Lung microvascular endothelial cell (primary cell): ENCODE results near the gene SMC1B. TPM values are rescaled to one million over a fixed set of nuclear protein-coding genes. Genes with fewer than 3 reads are reported as not detected.

Source experiments
- DNase-seq, 2 donors: peaks; one replicate each; pipeline versions ENCODE4 v3.0.0 to v3.0.0-alpha.2; 2010; ENCODE audit warnings: low read depth in 2 of 2
- total RNA-seq: library from RNA; depleted of rRNA; stranded (reverse); fragments of >200 nt; gene quantifications from 2 replicates; pipeline ENCODE4 v1.2.1, GENCODE V29; 2014

The SMC1B gene
- total RNA-seq, 1 donor from 2014 or later: not detected

DNA sequence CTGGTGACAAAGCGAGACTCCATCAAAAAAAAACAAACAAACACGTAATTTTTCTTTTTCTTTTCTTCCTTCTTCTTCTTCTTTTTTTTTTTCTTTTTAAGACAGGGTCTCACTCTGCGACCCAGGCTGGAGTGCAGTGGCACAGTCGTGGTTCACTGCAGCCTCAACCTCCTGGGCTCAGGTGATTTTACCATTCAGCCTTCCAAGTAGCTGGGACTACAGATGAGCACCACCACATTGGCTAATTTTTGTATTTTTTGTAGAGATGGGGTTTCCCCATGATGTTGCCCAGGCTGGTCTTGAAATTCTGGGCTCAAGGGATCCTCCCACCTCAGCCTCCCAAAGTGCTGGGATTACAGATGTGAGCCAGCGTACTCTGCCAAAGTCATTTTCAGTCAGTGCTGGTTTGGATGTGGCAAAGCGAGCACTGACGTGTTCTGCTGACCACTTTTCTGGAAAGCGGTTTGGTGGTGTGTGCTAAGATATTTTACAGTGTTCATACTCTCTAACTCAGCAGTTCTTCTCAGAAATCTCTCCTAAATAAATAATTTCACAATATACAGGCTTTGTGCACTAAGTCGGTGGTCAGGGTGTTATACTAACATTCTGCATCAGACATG lies 92.9 kb downstream of the SMC1B start:
- no peak for DNase-seq

DNA sequence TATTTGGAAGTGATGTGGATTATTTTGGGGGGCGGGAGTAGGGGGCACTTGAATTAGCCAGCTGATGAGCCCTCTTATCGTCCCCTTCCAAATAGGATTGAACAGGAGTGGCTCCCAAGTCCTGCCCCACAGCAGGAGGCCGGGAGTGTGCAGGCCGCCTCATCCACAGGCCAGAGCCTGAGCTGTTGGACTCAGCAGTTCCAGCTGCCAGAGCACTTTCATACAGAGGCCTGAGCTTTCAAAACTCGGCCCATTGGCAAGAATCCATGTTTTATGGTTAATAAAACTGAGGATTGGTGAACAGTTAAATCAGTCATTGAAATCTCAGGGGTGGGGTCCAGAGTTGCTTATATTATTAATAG lies 94.1 kb downstream of the SMC1B start:
- peak in 1 of 2 donors; percentile 45 for DNase-seq

DNA sequence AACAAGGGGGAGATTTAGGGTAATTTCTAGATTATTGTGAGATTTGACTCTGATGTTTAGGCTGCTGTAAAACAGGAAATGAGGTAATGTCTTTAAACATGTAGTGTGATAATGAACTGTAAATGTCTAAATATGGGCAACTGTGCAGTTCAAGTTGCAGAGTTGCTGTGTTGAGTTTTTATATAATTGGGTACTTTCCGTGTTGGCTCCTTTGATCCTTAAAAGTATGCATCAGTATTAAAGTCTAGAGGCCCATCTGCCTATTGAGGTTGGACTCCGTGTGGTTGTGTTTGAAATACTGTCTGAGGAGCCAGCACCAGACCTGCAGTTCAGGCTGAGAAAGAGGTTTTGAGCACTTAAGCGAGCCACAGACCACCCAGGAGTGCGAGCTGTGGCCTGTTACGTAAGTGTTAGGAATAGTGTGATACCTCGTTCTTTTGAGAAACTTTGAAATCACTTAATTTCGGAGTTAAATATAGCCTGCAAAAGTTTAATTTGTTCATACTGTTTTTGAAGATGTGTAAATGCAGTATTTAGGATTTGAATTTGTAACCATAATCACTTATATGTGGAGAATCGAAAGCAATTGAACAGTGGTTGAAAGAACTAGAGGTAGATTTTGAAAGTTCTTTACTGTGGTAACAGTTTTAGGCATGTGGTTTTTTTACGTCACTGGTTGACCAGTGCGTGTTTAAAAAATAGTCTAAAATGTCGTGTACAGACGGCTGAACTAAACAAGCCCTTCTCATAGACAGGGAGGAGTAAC lies 94.7 kb downstream of the SMC1B start:
- peak; percentile 47 to 74 for DNase-seq

DNA sequence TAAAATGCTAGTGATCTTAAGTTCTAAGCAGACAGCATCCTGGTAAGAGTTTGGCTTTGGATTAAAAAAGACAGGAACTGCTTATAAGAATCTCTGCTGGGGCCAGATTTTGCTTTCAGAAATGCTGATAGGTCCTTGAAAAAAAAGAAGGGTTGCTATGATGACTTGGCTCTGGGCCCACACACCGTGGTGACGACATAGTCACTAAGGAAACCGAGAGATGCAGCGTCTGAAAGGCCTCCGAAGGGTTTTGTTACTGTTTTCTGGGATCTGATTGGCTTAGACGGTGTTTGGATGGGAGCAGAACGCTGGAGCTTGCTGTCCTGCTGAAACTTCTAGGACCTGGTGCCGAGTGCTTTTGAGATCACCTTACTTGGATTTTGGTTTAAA lies 95.2 kb downstream of the SMC1B start:
- DNase-seq: peak; percentile 87 to 96

DNA sequence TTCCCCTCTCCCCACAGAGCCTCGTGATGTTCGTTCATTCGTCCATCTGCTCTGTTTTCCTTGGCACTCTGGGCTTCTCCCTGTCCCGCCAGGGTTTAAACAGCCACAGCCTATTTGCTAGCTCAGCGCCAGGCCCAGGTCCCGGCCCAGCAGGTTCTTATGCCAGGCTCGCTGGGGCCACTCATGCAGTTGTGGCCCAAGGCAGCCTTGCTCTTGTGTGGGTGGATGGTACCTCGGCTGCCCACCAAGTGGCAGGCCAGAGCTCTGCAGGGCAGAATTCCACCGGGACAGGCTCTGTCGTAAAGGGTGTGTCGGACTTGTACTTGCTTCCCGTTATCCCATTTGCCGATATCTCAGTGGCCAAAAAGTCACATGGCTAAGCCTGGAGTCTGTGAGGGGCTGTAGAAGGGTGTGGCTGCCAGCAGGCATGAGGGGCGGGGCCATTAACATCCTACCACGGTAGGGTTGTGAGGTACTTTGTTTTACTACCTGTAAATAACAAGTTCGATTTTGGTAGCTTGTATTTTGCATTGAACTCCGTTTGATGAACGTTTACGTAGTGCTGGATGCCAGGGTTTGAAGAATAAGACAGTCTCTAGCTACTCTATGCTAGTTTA lies 95.7 kb downstream of the SMC1B start:
- peak; percentile 86 to 89 for DNase-seq

DNA sequence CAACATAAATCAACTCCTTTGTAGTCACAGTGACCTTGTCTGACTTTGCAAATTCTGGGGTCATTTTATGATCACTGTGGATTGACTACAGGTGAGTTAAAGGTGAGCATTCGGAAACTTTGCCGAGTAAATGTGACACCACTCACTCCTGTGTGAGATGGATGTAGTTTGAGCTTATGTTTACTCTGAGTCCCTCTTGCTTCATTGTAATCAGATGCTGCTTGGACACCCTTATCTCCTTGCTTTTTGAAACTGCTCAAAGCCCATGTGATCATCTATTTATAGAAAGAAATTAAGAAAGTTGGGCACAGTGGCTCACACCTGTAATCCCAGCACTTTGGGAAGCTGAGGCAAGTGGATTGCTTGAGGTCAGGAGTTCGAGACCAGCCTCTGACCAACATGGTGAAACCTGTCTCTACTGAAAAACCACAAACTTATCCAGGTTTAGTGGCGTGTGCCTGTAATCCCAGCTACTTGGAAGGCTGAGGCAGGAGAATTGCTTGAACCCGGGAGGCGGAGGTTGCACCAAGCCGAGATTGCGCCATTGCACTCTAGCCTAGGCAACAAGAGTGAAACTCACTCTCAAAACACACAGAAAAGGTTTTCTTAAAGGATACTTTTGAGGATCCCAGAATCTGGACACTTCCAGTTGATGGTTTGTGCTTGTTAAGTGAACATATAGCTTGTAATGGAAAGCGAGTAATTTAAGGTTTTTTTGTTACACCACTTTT lies 96.4 kb downstream of the SMC1B start:
- no peak for DNase-seq

DNA sequence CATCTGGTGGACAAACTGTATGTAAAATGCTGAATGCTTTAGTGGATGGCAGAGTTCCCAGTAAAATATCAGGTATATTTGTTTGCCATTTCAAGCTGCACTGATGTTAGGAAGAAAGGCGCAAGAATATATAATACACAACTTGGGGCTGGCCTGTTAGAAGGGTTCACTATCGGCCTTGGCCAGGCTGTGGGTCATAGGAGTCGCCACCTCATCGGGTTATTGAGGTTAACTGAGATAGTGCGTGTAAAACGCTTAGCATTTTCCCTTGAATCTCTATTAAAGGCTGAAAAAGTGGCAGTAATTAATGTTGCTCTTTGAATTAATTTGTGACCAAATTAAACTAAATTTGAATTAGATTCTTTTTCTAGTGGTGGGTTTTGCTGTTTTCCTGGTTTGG lies 98.6 kb downstream of the SMC1B start:
- no peak for DNase-seq

DNA sequence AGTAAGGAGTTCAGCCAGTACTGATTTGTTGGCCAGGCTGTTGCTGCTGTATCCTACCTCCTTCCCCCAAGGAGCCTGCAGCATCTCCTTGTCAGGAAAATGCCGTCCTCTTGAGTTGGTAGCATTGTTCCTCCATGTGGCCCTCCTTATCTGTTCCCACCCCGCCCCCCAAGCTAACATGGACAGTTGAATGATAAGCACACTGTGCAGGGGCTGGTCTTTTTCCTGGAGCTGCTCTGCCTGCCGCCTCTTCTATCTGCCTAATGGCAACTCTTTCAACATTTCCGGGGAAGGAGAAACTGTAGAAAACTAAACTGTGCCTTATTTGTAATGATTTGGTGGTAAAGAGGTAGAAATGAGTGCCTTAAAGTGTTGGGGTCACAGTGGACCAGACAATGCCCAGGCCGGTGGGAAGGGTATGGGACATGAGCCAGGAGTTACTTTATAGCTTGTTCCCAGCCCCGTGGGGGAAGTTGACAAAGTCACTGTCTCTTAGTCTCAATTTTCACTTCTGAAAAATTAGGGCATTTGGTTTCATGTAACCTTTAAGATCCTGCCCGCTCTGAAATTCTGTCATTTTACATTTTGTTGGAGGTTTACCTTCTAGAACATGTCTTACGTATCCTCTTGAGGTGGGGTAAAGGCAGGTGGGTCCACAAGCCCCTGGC lies 99.2 kb downstream of the SMC1B start:
- DNase-seq: peak in 1 of 2 donors; percentile 27

DNA sequence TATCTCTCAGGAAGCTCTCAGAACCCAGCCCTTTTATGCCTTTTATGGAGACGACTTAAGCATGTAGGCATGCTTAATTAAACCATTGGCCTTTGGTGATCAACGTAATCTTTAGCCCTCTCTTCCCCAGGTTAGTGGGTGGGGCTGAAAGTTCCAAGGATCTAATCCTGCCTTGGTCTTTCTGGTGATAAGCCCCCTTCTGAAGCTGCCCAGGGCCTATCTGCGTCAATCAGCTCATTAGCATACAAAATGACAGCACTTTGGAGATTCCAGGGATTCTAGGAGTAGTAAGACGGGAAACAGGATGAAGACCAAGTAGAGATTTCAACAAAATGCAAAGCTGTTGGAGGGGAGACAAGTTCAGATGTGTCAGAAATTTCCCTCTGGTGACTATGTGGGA lies 100.5 kb downstream of the SMC1B start:
- no peak for DNase-seq

DNA sequence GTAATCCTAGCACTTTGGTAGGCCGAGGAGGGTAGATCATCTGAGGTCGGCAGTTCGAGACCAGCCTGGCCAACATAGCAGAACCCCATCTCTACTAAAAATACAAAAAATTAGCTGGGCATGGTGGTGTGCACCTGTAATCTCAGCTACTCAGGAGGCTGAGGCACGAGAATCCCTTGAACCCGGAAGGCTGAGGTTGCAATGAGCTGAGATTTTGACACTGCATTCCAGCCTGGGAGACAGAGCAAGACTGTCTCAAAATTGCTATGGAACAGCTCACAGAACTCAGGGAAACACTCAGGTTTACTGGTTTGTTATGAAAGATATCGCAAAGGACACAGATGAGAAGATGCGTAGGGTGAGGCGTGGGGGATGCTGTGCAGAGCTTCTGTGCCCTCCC lies 101.0 kb downstream of the SMC1B start:
- DNase-seq: no peak

DNA sequence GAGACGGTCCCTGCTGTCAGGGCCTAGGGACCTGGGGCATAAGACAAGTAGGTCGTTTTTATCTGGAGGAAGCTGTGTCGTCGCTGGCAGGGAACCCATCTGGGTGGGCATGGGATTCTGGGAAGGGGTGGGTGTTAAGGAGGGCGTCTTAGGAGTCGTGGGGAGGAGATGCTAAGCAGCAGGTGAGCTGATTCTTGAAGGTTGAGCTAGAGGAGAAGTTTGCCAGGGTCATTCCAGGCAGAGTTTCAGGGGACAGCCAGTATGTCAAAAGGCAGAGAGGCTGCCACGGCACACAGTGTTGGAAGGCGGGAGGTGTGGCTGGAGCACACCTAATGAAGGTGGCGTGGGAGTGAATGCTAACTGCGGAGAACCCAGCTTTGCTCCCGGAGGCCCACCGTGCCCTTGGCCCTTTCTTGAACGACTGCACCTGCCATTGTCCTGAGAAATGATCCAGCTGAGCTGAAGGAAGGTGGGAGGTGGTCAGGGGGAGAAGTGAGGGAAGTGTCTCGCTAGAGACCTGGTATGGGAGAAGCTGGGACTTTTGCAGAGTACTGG lies 102.3 kb downstream of the SMC1B start:
- no peak for DNase-seq

DNA sequence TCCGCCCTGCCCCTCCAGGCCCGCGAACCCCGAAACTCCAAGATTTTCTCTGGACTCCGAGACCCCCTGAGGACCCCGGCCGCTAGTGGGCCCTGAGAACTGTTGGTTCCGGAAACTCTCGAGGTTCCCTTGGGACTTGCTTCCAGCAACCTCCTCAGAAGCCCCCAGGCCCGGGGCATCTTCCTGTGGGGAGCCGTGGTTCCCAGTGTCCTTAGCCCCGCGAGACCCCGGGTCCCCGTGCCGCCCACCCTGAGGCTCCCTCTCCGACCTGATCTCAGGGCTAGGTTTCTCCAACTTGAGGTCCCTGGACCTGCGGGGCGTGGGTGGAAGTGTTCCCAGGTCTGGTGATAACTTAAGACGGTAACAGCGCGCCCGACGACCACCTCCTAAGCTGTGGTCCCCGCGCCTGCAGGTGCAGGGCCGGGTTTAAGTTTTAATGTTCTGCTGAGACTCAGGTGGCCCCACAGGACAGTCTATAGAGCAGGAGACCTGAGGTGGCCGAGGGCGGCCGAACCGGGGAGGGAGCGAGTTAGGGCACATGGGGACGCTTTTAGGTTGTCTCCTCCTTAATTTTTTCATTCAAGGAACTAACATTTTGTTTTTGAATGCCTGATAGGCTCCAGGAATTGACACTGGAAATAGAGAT lies 102.9 kb downstream of the SMC1B start:
- no peak for DNase-seq

DNA sequence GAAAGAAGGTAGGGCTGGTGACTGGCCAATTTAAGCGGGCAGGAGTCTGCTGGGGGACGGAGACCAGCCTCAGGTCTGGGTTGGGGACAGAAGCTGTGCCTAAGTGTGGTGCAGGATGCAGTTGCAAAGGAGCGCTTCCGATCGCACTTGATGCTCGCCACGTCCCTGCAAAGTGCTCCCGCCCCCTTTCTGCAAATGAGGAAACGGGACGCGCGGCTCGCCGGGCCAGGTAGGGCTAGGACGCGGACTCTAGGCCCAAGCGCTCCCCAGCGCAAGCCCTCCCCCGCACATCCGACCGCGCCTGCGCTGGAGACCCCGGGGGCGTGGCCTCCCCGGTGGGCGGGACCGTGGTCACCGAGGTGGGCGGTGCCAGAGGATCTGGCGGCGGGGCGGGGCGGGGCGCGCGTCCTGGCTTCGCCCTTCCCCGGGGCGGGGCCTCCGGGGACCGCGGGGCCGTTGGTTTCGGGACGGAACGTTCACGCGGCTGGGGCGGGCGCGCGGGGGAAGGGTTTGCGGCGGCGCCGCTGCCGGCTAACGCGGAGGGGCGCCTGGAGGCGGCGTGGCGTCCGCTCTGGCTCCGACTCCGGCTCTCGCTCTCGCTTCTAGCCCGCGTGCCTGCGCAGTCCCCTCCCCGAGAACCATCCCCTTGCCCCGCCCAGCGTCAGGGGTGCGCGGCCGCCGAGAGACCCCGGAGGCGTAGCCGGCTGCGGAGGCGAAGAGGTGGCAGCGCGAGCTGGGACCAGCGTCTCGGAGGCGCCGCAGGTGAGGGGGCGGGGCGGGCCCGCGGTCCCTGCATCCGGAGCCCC lies 103.8 kb downstream of the SMC1B start, which contains the start of gene FAM118A:
FAM118A (plus strand) TSS at position 513 of the 806 bp plus-strand sequence. CDS start 12,446 bp downstream, outside the sequence.
- peak; percentile 92 to 95 for DNase-seq

DNA sequence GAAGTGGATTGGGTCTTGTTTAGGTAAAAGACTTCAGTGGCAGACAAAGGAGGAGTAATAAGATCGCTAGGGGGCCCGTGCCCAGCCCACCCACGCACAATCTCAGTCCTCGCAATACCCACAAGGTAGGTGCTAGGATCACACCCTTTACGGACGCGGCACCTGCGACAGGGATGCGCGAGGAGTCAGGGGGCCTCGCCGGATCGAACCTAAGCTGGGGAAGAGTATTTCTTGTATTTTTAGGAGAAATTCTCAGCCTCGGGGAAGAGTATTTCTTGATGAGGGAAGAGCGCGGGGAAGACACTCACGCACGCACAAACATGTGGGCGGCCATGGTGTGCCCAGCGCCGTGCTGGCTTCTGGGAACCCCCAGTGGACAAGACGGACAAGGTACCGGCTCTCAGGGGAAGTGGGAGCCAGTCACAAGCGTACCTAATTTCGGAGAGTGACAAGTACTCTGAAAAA lies 104.4 kb downstream of the SMC1B start:
- no peak for DNase-seq

DNA sequence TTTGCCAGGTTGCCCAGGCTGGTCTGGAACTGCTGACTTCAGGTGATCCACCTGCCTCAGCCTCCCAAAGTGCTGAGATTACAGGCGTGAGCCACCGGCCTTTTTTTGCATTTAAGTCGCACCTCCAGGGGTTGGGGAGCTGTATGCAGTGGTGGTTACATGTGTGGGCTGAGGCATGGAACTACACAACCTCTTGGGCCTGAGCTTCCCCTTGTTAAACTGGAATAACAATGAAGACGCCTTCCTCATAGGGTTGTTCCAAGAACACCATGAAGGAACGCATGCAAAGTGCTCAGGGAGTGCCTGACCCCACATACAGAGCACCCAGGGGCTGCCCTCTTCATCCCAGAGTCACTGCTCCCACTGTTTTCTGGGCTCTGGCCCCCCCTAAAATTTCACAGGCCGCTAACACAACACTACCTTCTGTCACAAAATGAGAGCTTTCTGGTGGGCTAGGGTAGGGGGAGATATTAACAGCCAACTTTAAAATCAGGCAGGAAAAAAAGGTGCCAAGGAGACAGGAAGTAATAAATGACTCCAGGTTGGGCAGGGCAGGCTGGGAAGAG lies 104.9 kb downstream of the SMC1B start:
- DNase-seq: no peak

DNA sequence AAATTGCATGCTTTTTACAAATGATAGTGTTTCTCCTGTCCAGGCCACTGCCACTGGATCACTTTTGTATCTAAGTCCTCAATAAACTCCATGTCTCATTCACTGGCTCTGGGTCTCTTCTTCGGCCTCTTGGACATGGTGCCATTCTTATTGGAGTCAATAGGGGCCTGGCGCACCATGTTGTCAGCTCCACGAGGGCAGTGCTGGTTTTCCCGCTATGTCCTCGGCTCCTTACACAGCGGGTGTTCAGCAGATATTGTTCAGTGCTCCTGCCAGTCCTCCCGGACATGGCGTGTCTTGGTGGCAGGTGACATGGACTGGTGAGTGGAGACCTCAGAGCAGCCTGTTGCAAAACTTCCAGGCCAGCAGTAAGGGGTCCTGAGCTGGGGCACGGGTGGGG lies 107.3 kb downstream of the SMC1B start:
- DNase-seq: no peak

DNA sequence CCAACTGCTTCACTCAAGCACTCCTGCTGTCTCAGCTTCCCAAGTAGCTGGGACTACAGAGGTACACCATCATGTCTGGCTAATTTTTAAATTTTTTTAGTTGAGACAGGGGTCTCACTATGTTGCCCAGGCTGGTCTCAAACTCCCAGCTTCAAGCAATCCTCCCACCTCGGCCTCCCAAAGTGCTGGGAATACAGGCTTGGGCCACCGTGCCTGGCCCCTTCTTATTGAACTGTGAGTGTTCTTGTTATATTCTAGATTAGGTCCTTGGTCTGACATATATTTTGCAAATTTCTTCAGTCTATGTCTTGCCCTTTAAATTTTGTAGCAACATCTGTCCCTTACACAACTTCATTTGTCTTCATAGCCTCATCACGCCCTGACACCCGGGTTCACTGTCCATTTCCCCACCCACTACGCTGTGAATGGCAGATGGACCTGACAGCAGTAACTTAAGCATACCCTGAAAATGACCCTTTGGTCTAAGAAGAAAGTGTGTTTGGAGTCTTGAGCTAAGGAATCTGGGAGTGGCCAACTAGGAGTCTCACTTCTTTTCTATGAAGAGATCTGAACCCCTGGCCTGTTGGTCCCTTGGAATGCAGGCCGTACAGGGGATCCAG lies 107.8 kb downstream of the SMC1B start:
- DNase-seq: no peak

DNA sequence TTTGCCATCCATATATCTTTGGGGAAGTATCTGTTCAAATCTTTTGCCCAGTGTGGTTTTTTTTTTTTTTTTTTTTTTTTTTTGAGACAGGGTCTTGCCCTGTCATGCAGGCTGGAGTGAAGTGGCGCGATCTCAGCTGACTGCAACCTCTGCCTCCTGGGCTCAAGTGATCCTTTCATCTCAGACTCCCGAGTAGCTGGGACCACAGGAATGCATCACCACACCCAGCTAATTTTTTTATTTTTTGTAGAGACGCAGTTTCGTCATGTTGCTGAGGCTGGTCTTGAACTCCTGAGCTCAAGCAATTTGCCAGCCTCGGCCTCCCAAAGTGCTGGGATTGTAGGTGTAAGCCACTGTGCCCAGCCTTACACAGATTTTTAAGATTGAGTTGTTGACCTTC lies 108.4 kb downstream of the SMC1B start:
- no peak for DNase-seq

DNA sequence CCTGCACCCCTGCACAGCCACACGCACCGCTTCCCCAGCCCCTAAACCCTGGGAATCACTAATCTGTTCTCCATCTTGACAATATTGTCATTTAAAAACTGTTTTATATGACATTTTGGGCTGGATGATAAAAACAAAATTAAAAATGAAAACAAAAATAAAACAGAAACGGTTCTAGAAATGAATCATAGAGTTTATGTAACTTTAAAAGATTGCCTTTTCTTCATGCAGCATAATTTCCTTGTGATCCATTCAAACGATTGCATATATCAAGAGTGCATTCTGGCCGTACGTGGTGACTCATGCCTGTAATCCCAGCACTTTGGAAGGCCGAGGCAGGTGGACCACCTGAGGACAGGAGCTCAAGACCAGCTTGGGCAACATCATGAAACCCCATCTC lies 110.2 kb downstream of the SMC1B start:
- DNase-seq: no peak
